K562 (cell line): ENCODE measurements around the gene TMEM245. TPM values are rescaled to one million over a fixed set of nuclear protein-coding genes. Genes with fewer than 3 reads are reported as not detected.

Experiments
- ARID3A ChIP-seq: IDR thresholded peaks from 2 replicates; pipeline ENCODE4 v1.6.1; 2012; ENCODE audit warnings: low read depth, low read length, improper control_type of control experiment, borderline replicate concordance
- GATAD2A ChIP-seq: fragments of 450-650 bp; IDR thresholded peaks from 2 replicates; pipeline ENCODE4 v1.6.1; 2017
- HMG20B ChIP-seq: fragments of 250-450 bp; sonication (Bioruptor Pico); IDR thresholded peaks from 2 replicates; pipeline ENCODE4 v1.5.0; 2021; ENCODE audit warnings: mild to moderate bottlenecking
- MEIS2 ChIP-seq: fragments of 450-650 bp; IDR thresholded peaks from 2 replicates; pipeline ENCODE4 v1.6.1; 2014; ENCODE audit warnings: mild to moderate bottlenecking; ENCODE audit not compliant: partially characterized antibody
- MNT ChIP-seq, 2 experiments: fragments of 450-650 bp; conservative IDR thresholded peaks; 2 replicates each; pipeline ENCODE4 v1.6.1; 2017; ENCODE audit warnings: mild to moderate bottlenecking in 2 of 2, moderate library complexity in 2 of 2
- NCOA4 ChIP-seq: fragments of 450-650 bp; IDR thresholded peaks from 2 replicates; pipeline ENCODE4 v1.6.1; 2018; ENCODE audit warnings: mild to moderate bottlenecking; ENCODE audit not compliant: partially characterized antibody
- VEZF1 ChIP-seq: fragments of 200-800 bp; sonication (Bioruptor generic); IDR thresholded peaks from 2 replicates; pipeline ENCODE4 v1.6.1; 2017; ENCODE audit warnings: missing genetic modification characterization, missing compliant biosample characterization
- ZNF318 ChIP-seq, 2 experiments: fragments of 450-650 bp; IDR thresholded peaks; 2 replicates each; pipeline ENCODE4 v1.6.1; 2016; ENCODE audit warnings: mild to moderate bottlenecking in 2 of 2, borderline replicate concordance in 1 of 2, low read depth in 1 of 2, moderate library complexity in 1 of 2
- polyA plus RNA-seq, 8 experiments: library from polyadenylated mRNA; depleted of rRNA in 4 of 8; stranded (reverse) in 5 of 8; unstranded in 3 of 8; fragments of >200 nt; fragmentation: Nextera tagmentation in 2 of 8; fragmentation: Illumina TruSeq in 1 of 8; extraction: Ambion mirVana in 2 of 8; extraction: Trizol in 1 of 8; gene quantifications; 2 replicates each; pipeline versions ENCODE4 v1.2.1 to v1.2.3, GENCODE V29; 2011 to 2014; ENCODE audit warnings: inconsistent platforms in 1 of 8, missing spikeins in 1 of 8
- total RNA-seq, 7 experiments: library from RNA; depleted of rRNA in 6 of 7; stranded (reverse); fragments of >200 nt in 6 of 7; fragmentation: Illumina TruSeq in 2 of 7; extraction: Trizol in 2 of 7; gene quantifications; 2 replicates each; pipeline versions ENCODE4 v1.2.1 to v1.2.3, GENCODE V29; 2011 to 2021; ENCODE audit warnings: low replicate concordance in 1 of 7
- TF ChIP-seq, protein P1 (sequence below), 2 experiments: IDR thresholded peaks; 2 replicates each; pipeline ENCODE4 v1.6.1; 2012; ENCODE audit warnings: improper control_type of control experiment in 2 of 2, low read depth in 2 of 2, low read length in 2 of 2, borderline replicate concordance in 1 of 2

TMEM245 gene
- total and polyA plus RNA-seq, 9 of the 15 experiments (the other 6 are each of a cell fraction or from before 2014, with no cell fraction given) = 8.5 to 43.2 (median 24.3) TPM

DNA sequence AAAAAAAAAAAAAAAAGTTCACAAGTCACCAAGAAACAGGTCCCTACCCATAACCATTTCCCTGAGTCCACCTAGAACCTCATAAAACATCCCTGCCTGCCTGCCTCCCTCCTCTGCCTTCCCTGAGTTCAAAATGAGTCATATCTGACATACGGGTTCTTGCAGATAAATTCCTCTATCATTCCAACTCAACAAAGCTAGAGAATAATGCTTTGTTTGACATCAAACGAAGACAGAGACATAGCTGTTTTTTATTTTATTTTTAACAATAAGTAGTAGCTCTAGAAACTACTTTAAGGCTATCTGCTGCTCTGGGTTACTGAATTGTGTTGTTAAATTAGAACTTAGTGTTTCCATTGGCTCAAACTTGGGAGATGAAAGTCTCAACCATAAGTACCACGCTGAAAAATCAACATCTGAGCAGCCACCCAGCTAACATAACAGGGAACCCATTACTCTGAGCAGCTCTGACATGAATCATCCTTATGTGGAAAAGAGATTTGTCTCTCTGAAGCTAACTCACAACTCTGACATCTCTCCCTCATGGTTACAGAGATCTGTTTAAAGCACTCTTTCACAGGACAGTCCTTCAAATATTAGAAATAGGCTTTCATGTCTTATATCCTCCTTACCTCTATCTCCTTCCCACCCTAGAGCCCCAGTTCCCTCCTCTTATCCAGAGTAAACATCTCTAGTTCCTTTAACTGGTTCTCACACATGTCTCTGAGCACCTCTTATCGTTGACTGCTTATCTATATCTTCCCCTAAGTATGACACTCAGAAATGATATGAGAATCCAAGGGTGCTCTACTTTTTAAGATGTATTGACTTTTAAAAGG lies 12.1 kb downstream of the TMEM245 start (continued):
- TF ChIP-seq MNT (conservative IDR thresholded peaks at IDR 0.05) = peak; percentile 34 to 69; a peak in 2 of 4 replicates
- peak; percentile 21 for TF ChIP-seq NCOA4
- TF ChIP-seq, protein P1, sequence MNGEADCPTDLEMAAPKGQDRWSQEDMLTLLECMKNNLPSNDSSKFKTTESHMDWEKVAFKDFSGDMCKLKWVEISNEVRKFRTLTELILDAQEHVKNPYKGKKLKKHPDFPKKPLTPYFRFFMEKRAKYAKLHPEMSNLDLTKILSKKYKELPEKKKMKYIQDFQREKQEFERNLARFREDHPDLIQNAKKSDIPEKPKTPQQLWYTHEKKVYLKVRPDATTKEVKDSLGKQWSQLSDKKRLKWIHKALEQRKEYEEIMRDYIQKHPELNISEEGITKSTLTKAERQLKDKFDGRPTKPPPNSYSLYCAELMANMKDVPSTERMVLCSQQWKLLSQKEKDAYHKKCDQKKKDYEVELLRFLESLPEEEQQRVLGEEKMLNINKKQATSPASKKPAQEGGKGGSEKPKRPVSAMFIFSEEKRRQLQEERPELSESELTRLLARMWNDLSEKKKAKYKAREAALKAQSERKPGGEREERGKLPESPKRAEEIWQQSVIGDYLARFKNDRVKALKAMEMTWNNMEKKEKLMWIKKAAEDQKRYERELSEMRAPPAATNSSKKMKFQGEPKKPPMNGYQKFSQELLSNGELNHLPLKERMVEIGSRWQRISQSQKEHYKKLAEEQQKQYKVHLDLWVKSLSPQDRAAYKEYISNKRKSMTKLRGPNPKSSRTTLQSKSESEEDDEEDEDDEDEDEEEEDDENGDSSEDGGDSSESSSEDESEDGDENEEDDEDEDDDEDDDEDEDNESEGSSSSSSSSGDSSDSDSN (IDR thresholded peaks at IDR 0.05; ENCODE audit: borderline replicate concordance in 1 of 2, low read depth in 2 of 2, low read length in 2 of 2) = no peak
- 0 out of 2 replicates have a peak, but pooled peaks have one; percentile 9 for TF ChIP-seq ARID3A
- TF ChIP-seq MEIS2 = peak; percentile 84
- TF ChIP-seq HMG20B = no peak
- 0 out of 2 replicates have a peak, but pooled peaks have one; percentile 72 for TF ChIP-seq GATAD2A
- TF ChIP-seq ZNF318 (IDR thresholded peaks at IDR 0.05; ENCODE audit: borderline replicate concordance in 1 of 2, low read depth in 1 of 2) = no peak
- TF ChIP-seq VEZF1 (CRISPR knock-in tag) = peak; percentile 56
